ENCODE data around the gene SLC6A3. TPM values are rescaled to one million over a fixed set of nuclear protein-coding genes. Genes with fewer than 3 reads are reported as not detected.
"Not testable (repeated sequence)": the region's sequence is repeated elsewhere in the genome, so short reads cannot be mapped to it uniquely, and the experiment has no call there.

Gene SLC6A3
- total RNA-seq, 1 experiment from 2014 or later, result not detected

GRCh38 chr5:1429496-1429895, 15.7 kb downstream of the SLC6A3 start:
- in situ Hi-C loops (cut with HindIII; ENCODE audit: low sequenced_read_pairs), result no loop called here
- no peak for DNase-seq (ENCODE audit: low spot score)

GRCh38 chr5:1429066-1429465, 16.2 kb downstream of the SLC6A3 start:
- no peak for DNase-seq (ENCODE audit: low spot score)
- in situ Hi-C loops (cut with HindIII; ENCODE audit: low sequenced_read_pairs), result no loop called here

GRCh38 chr5:1428107-1428506, 17.1 kb downstream of the SLC6A3 start:
- in situ Hi-C loops (cut with HindIII; ENCODE audit: low sequenced_read_pairs), result no loop called here
- DNase-seq (ENCODE audit: low spot score), result no peak

- DNase-seq (ENCODE audit: low spot score), result no peak
- in situ Hi-C loops (cut with HindIII; ENCODE audit: low sequenced_read_pairs), result no loop called here
These were observed 20.5 kb downstream of the SLC6A3 start for GRCh38 chr5:1424716-1425115.

- DNase-seq (ENCODE audit: low spot score), result no peak
- in situ Hi-C loops (cut with HindIII; ENCODE audit: low sequenced_read_pairs), result no loop called here
These were observed 21.2 kb downstream of the SLC6A3 start for GRCh38 chr5:1423901-1424603.

GRCh38 chr5:1422522-1422921, 22.7 kb downstream of the SLC6A3 start:
- DNase-seq (ENCODE audit: low spot score); in situ Hi-C loops (cut with HindIII; ENCODE audit: low sequenced_read_pairs): not testable (repeated sequence)

- in situ Hi-C loops (cut with HindIII; ENCODE audit: low sequenced_read_pairs), result no loop called here
- no peak for DNase-seq (ENCODE audit: low spot score)
These were observed 23.5 kb downstream of the SLC6A3 start for GRCh38 chr5:1421521-1422341.

- in situ Hi-C loops (cut with HindIII; ENCODE audit: low sequenced_read_pairs), result no loop called here
- peak; percentile 53 for DNase-seq (ENCODE audit: low spot score)
These were observed 24.7 kb downstream of the SLC6A3 start for GRCh38 chr5:1420211-1421195.

GRCh38 chr5:1419476-1420210, 25.6 kb downstream of the SLC6A3 start:
- in situ Hi-C loops (cut with HindIII; ENCODE audit: low sequenced_read_pairs), result no loop called here
- DNase-seq (ENCODE audit: low spot score), result no peak

- no peak for DNase-seq (ENCODE audit: low spot score)
- in situ Hi-C loops (cut with HindIII; ENCODE audit: low sequenced_read_pairs), result no loop called here
These were observed 26.3 kb downstream of the SLC6A3 start for GRCh38 chr5:1418921-1419280.

- no peak for DNase-seq (ENCODE audit: low spot score)
- in situ Hi-C loops (cut with HindIII; ENCODE audit: low sequenced_read_pairs), result no loop called here
These were observed 26.9 kb downstream of the SLC6A3 start for GRCh38 chr5:1418238-1418920.

- in situ Hi-C loops (cut with HindIII; ENCODE audit: low sequenced_read_pairs), result no loop called here
These were observed 27.5 kb downstream of the SLC6A3 start for GRCh38 chr5:1417586-1418225.

GRCh38 chr5:1416856-1417469, 28.3 kb downstream of the SLC6A3 start:
- in situ Hi-C loops (cut with HindIII; ENCODE audit: low sequenced_read_pairs), result no loop called here
- no peak for DNase-seq (ENCODE audit: low spot score)

More at GRCh38 chr5:1417586-1418225, 27.5 kb downstream of the SLC6A3 start:
- no peak for DNase-seq (ENCODE audit: low spot score)

- DNase-seq (ENCODE audit: low spot score), result no peak
- in situ Hi-C loops (cut with HindIII; ENCODE audit: low sequenced_read_pairs), result no loop called here
These were observed 29.4 kb downstream of the SLC6A3 start for GRCh38 chr5:1415626-1416360.

- in situ Hi-C loops (cut with HindIII; ENCODE audit: low sequenced_read_pairs), result no loop called here
- DNase-seq (ENCODE audit: low spot score), result no peak
These were observed 30.2 kb downstream of the SLC6A3 start for GRCh38 chr5:1415059-1415425.

- DNase-seq (ENCODE audit: low spot score), result no peak
- in situ Hi-C loops (cut with HindIII; ENCODE audit: low sequenced_read_pairs), result no loop called here
These were observed 30.8 kb downstream of the SLC6A3 start for GRCh38 chr5:1414311-1415058.
